Measurements from ENCODE around the gene ICAM5. TPM values are rescaled to one million over a fixed set of nuclear protein-coding genes. Genes with fewer than 3 reads are reported as not detected.

The ICAM5 gene
- total and polyA plus RNA-seq, 9 of the 15 experiments (the other 6 are each of a cell fraction or from before 2014, with no cell fraction given): 0.10 to 114 (median 13.7) TPM

GRCh38 chr19:10299545-10300458 lies 10.1 kb downstream of the ICAM5 start (continued):
- no peak for TF ChIP-seq CEBPB (tag; IDR thresholded peaks at IDR 0.05)
- no peak for TF ChIP-seq RHOXF2B (CRISPR knock-in tag; conservative IDR thresholded peaks at IDR 0.05)
- TF ChIP-seq NELFE (IDR thresholded peaks at IDR 0.05; ENCODE audit: insufficient read depth, insufficient read length): no peak
- no peak for TF ChIP-seq SIN3A (IDR thresholded peaks at IDR 0.05; ENCODE audit: borderline replicate concordance in 2 of 2, control insufficient read depth in 1 of 2, low read depth in 2 of 2, low read length in 2 of 2)
- no peak; a peak in 1 of 4 replicates for TF ChIP-seq SRF (CRISPR knock-in tag; IDR thresholded peaks at IDR 0.05)
- TF ChIP-seq HDAC2 (IDR thresholded peaks at IDR 0.05): peak; percentile 22
- 0 out of 2 replicates have a peak, but pooled peaks have one; percentile 31 for TF ChIP-seq RUNX1 (IDR thresholded peaks at IDR 0.05; ENCODE audit: low read depth)
- TF ChIP-seq MEF2A (IDR thresholded peaks at IDR 0.05; ENCODE audit: control insufficient read depth, low read depth, low read length): no peak
- no peak for TF ChIP-seq ZFP36 (IDR thresholded peaks at IDR 0.05; ENCODE audit: low read depth, low read length, partially characterized antibody)
- no peak for TF ChIP-seq ID3 (CRISPR knock-in tag; IDR thresholded peaks at IDR 0.05)
- TF ChIP-seq ID3 (tag; IDR thresholded peaks at IDR 0.05): peak; percentile 87
- no peak for TF ChIP-seq CHD4 (IDR thresholded peaks at IDR 0.05; ENCODE audit: insufficient read depth, insufficient replicate concordance, low read depth, low read length, poor library complexity, severe bottlenecking)
- no peak for TF ChIP-seq ZNF174 (CRISPR knock-in tag; IDR thresholded peaks at IDR 0.05)
- peak; percentile 74 for TF ChIP-seq MGA (IDR thresholded peaks at IDR 0.05)
- no peak for TF ChIP-seq TCF7 (IDR thresholded peaks at IDR 0.05; ENCODE audit: borderline replicate concordance)
- no peak for TF ChIP-seq SRSF7 (optimal IDR thresholded peaks at IDR 0.05; ENCODE audit: low read depth, low read length)

Data from K562 (cell line).